HG03039 (cell line): ENCODE results near the gene DNAH6.

Experiments
- ATAC-seq: cut with Tn5 transposase; IDR thresholded peaks from one replicate; pipeline ENCODE4 v1.9.1; 2021; ENCODE audit warnings: mild to moderate bottlenecking, moderate library complexity; ENCODE audit not compliant: unreplicated experiment

Gene DNAH6

GRCh38 chr2:84788498-84788897 lies 272.2 kb downstream of the DNAH6 start:
- ATAC-seq = no peak

GRCh38 chr2:84792856-84793522 lies 276.7 kb downstream of the DNAH6 start:
- ATAC-seq = no peak

GRCh38 chr2:84793641-84794040 lies 277.3 kb downstream of the DNAH6 start:
- ATAC-seq = no peak

- ATAC-seq = no peak
Measured at GRCh38 chr2:84796798-84797197, 280.5 kb downstream of the DNAH6 start.

- ATAC-seq = no peak
Measured at GRCh38 chr2:84797271-84797670, 281.0 kb downstream of the DNAH6 start.

- no peak for ATAC-seq
Measured at GRCh38 chr2:84799772-84800171, 283.5 kb downstream of the DNAH6 start.

- peak; percentile 89 for ATAC-seq
Measured at GRCh38 chr2:84800194-84800805, 284.0 kb downstream of the DNAH6 start.

- no peak for ATAC-seq
Measured at GRCh38 chr2:84801811-84802210, 285.5 kb downstream of the DNAH6 start.

- ATAC-seq = no peak
Measured at GRCh38 chr2:84805250-84805958, 289.1 kb downstream of the DNAH6 start.

- ATAC-seq = no peak
Measured at GRCh38 chr2:84807063-84807485, 290.8 kb downstream of the DNAH6 start.

- no peak for ATAC-seq
Measured at GRCh38 chr2:84808279-84808678, 292.0 kb downstream of the DNAH6 start.

- no peak for ATAC-seq
Measured at GRCh38 chr2:84811839-84812431, 295.6 kb downstream of the DNAH6 start.

GRCh38 chr2:84815146-84815545 lies 298.8 kb downstream of the DNAH6 start:
- ATAC-seq = no peak

GRCh38 chr2:84816426-84817026 lies 300.2 kb downstream of the DNAH6 start:
- peak; percentile 64 for ATAC-seq

- ATAC-seq = peak; percentile 92
Measured at GRCh38 chr2:84817239-84817655, 300.9 kb downstream of the DNAH6 start.

GRCh38 chr2:84821806-84822205 lies 305.5 kb downstream of the DNAH6 start:
- ATAC-seq = no peak

- no peak for ATAC-seq
Measured at GRCh38 chr2:84823229-84823628, 306.9 kb downstream of the DNAH6 start.

GRCh38 chr2:84823788-84824187 lies 307.5 kb downstream of the DNAH6 start:
- no peak for ATAC-seq

GRCh38 chr2:84827978-84828575 lies 311.8 kb downstream of the DNAH6 start:
- no peak for ATAC-seq

- ATAC-seq = no peak
Measured at GRCh38 chr2:84829693-84830092, 313.4 kb downstream of the DNAH6 start.

GRCh38 chr2:84830095-84830494 lies 313.8 kb downstream of the DNAH6 start:
- no peak for ATAC-seq
